ENCODE results near the gene FNDC3B. TPM values are rescaled to one million over a fixed set of nuclear protein-coding genes. Genes with fewer than 3 reads are reported as not detected.

The FNDC3B gene
- total RNA-seq, 1 experiment from 2014 or later = 149 TPM

DNA sequence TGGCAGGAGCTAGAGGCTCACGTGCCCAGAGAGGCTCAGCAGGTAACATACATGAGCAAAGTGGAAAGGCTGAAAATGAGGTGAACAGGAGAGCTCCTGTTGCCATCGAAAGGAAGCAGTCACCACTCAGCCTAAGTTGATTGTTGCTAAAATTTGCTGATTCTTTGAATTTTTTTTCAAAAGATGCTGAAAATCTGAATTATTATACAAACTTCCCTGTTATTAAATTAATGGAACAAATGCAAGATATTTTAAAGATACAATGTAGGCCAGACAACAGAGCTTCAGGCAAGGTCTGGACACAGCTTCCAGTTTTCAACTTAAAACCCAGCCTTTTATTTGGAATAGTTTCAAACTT is 257.6 kb downstream of the FNDC3B start:
- intact Hi-C loops (cut with micrococcal nuclease) = no loop called here
- CTCF ChIA-PET = interaction anchor here (0.9 kb wide), 1 partner anchor 44 kb away, joined by 3 read pairs; no protein-coding TSS in a partner anchor

DNA sequence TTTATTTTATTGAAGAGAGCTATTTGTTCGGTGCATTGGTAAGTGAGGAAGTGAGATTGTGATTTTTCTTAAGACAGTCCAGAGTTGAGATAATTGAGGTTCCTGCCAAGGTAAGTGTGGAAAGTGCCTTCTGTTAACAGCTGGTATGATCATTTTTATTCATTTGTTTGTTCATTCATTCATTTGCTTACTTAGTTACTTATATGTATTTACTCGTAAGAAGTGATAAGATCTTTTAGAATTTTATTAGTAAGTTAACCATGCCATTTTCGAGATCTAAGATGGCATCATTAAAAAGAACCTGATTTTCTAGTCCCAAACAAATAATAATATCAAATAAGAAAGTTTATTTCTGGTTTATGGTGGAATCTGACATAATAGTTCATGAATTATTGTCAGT is 258.9 kb downstream of the FNDC3B start:
- intact Hi-C loops (cut with micrococcal nuclease) = no loop called here
- no peak overlapping the region for H3K4me3 Mint-ChIP-seq (ENCODE audit: unreplicated experiment)
- peaks cover 63% of the 10 kb centered on the region for H3K36me3 Mint-ChIP-seq (ENCODE audit: insufficient read depth, unreplicated experiment)
- ChIA-PET POLR2A (interaction anchor here (1.0 kb wide), 1 partner anchor 13 kb away, joined by 3 read pairs; no protein-coding TSS in a partner anchor), CTCF (no interaction called here)
- DNase-seq (ENCODE audit: unreplicated experiment) = no peak
- no peaks in the 10 kb centered on the region for H3K9me3 Mint-ChIP-seq (ENCODE audit: unreplicated experiment)
- no peaks in the 10 kb centered on the region for H3K27me3 Mint-ChIP-seq (ENCODE audit: insufficient read depth, unreplicated experiment)
- no TSS peak for BruUV-seq (replicated peaks)
- H3K4me1 Mint-ChIP-seq (ENCODE audit: insufficient read depth, unreplicated experiment) = peaks cover 6% of the 10 kb centered on the region
- no peak overlapping the region for H3K27ac Mint-ChIP-seq (ENCODE audit: low read depth, unreplicated experiment)
- TF ChIP-seq, protein P1, sequence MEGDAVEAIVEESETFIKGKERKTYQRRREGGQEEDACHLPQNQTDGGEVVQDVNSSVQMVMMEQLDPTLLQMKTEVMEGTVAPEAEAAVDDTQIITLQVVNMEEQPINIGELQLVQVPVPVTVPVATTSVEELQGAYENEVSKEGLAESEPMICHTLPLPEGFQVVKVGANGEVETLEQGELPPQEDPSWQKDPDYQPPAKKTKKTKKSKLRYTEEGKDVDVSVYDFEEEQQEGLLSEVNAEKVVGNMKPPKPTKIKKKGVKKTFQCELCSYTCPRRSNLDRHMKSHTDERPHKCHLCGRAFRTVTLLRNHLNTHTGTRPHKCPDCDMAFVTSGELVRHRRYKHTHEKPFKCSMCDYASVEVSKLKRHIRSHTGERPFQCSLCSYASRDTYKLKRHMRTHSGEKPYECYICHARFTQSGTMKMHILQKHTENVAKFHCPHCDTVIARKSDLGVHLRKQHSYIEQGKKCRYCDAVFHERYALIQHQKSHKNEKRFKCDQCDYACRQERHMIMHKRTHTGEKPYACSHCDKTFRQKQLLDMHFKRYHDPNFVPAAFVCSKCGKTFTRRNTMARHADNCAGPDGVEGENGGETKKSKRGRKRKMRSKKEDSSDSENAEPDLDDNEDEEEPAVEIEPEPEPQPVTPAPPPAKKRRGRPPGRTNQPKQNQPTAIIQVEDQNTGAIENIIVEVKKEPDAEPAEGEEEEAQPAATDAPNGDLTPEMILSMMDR (IDR thresholded peaks at IDR 0.05; ENCODE audit: unreplicated experiment) = no peak

More for the DNA sequence above, 257.6 kb downstream of the FNDC3B start:
- Mint-ChIP-seq H3K27me3 (ENCODE audit: insufficient read depth, unreplicated experiment) (no peaks in the 10 kb centered on the region), H3K36me3 (ENCODE audit: insufficient read depth, unreplicated experiment) (peaks cover 71% of the 10 kb centered on the region), H3K4me3 (ENCODE audit: unreplicated experiment) (no peak overlapping the region), H3K27ac (ENCODE audit: low read depth, unreplicated experiment) (no peak overlapping the region), H3K4me1 (ENCODE audit: insufficient read depth, unreplicated experiment) (no peaks in the 10 kb centered on the region), H3K9me3 (ENCODE audit: unreplicated experiment) (no peaks in the 10 kb centered on the region)
- DNase-seq (ENCODE audit: unreplicated experiment) = no peak
- TF ChIP-seq, protein P1 (IDR thresholded peaks at IDR 0.05; ENCODE audit: unreplicated experiment) = no peak
- POLR2A ChIA-PET = interaction anchor here (0.7 to 1.1 kb wide), 2 partner anchors 10 to 232 kb away, joined by 3 read pairs; no protein-coding TSS in a partner anchor
- no TSS peak for BruUV-seq (replicated peaks)

DNA sequence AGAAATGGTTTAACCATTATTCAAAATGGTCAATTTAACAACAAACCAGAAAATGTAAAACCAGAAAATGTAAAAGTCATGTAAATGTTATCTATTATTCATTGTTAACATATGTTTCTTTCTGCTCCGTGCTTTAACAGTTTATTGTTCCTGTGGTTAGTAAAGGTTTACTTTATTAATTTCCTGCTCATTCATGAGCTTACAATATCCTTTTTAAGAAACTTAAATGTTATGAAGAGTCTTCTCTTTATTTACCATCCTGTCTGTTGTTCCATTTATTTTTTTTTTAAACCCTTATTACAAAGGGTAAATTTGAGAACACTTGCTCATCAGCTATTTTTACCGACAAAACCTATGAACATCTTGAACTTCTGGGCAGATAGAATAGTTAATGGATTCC is 260.8 kb downstream of the FNDC3B start:
- Mint-ChIP-seq H3K27ac (ENCODE audit: low read depth, unreplicated experiment) (no peak overlapping the region), H3K4me3 (ENCODE audit: unreplicated experiment) (no peak overlapping the region), H3K36me3 (ENCODE audit: insufficient read depth, unreplicated experiment) (peaks cover 65% of the 10 kb centered on the region), H3K27me3 (ENCODE audit: insufficient read depth, unreplicated experiment) (no peaks in the 10 kb centered on the region), H3K9me3 (ENCODE audit: unreplicated experiment) (peaks cover 3% of the 10 kb centered on the region), H3K4me1 (ENCODE audit: insufficient read depth, unreplicated experiment) (peaks cover 10% of the 10 kb centered on the region)
- ChIA-PET CTCF (interaction anchor here (1.0 kb wide), 1 partner anchor 30 kb away, joined by 3 read pairs; no protein-coding TSS in a partner anchor), POLR2A (interaction anchor here (0.7 to 0.8 kb wide), 2 partner anchors 14 to 15 kb away, joined by 3 read pairs; no protein-coding TSS in a partner anchor)
- DNase-seq (ENCODE audit: unreplicated experiment) = no peak
- BruUV-seq (replicated peaks) = no TSS peak
- intact Hi-C loops (cut with micrococcal nuclease) = loop anchor here (10.0 kb wide), 1 partner anchor 175 kb away; no protein-coding TSS in a partner anchor
- TF ChIP-seq, protein P1 (IDR thresholded peaks at IDR 0.05; ENCODE audit: unreplicated experiment) = no peak

DNA sequence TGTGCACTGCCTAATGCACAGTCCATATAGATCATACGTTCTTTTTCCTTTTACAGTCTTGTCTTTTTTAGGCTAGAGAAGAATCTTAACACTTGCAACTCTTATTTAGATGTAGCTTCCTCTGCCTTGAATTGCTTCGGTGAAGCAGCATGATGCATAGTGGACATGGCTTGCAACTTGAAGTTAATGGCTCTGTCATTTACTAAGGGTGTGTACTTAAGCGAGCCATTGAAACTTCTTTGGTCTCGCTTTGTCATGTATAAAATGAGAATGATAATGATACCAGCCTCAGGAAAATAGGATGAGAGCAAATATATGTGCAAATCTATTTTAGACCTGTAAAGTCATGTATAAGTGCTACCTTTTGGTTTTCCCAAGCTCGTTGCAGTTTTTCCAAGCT is 261.5 kb downstream of the FNDC3B start:
- Mint-ChIP-seq H3K9me3 (ENCODE audit: unreplicated experiment) (peaks cover 7% of the 10 kb centered on the region), H3K27me3 (ENCODE audit: insufficient read depth, unreplicated experiment) (no peaks in the 10 kb centered on the region), H3K4me3 (ENCODE audit: unreplicated experiment) (no peak overlapping the region), H3K4me1 (ENCODE audit: insufficient read depth, unreplicated experiment) (peaks cover 17% of the 10 kb centered on the region), H3K27ac (ENCODE audit: low read depth, unreplicated experiment) (no peak overlapping the region), H3K36me3 (ENCODE audit: insufficient read depth, unreplicated experiment) (peaks cover 72% of the 10 kb centered on the region)
- TF ChIP-seq, protein P1 (IDR thresholded peaks at IDR 0.05; ENCODE audit: unreplicated experiment) = no peak
- POLR2A ChIA-PET = no interaction called here
- DNase-seq (ENCODE audit: unreplicated experiment) = no peak
- intact Hi-C loops (cut with micrococcal nuclease) = loop anchor here (10.0 kb wide), 1 partner anchor 176 kb away; no protein-coding TSS in a partner anchor
- no TSS peak for BruUV-seq (replicated peaks)
- CTCF ChIA-PET = interaction anchor here (1.1 kb wide), 1 partner anchor 185 kb away, joined by 3 read pairs; no protein-coding TSS in a partner anchor
